ENCODE results near the gene FNDC3A.
A peak's percentile ranks its signal among the peaks of the same experiment; 100 is the strongest.

The FNDC3A gene

DNA sequence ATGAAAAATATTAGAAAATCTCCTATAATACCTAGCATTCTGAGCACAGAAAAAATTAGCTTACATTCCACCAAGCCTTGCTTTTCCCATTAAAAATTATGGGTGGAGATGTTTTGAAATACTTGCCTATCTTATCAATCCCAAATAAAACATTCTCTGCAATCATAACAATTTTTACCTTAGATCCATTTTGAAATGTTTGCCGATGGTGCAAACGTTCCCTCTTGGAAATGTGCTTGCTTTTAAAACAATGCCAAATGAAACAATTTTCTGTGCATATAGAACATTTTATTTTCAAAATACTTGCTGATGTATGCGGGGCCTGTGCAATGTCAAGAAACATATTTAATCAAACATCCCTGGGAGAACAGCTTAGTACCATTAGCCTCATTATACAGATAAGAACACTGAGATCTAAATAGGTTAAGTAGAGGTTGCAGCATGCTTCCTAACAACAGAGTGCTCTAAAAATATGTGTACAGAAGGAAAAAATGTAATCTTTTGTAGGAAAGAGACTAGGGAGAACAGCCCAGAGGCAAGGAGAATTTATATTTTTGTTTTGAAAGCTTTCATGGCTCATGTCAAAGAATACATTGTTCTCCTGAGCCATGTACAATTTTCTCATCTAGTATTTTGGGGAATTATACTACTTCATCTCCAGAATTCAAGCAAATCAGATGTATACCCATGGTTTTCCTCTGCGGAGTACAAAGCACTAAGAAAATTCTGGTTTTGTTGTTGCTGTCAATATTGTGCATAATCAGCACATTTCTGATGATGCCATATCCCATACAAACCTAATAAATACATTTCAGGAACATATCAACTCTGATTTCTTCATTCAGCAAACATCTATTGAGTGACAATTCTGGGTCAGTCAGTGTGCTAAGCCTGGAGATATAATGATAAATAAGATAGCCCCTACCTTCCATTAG, 25.9 kb upstream of the FNDC3A start:
- Histone ChIP-seq H3K27me3 (ENCODE audit: control insufficient read depth, insufficient read depth, low read length) (no peaks in the 10 kb centered on the region), H3K4me3 (ENCODE audit: low read length) (no peak overlapping the region), H3K9ac (ENCODE audit: low read depth, low read length) (no peak overlapping the region), H3K4me1 (ENCODE audit: control insufficient read depth, insufficient read depth, low read length) (peaks cover 16% of the 10 kb centered on the region), H3K36me3 (ENCODE audit: insufficient read depth, low read length) (no peaks in the 10 kb centered on the region), H3K4me2 (ENCODE audit: low read length) (no peak overlapping the region), H3K9me3 (replicated peaks; ENCODE audit: low read length) (no peaks in the 10 kb centered on the region)

GRCh38 chr13:48950501-48950875, 25.2 kb upstream of the FNDC3A start:
- no peak overlapping the region for H3K4me2 ChIP-seq (ENCODE audit: low read length)
- H3K27me3 ChIP-seq (ENCODE audit: control insufficient read depth, insufficient read depth, low read length): no peaks in the 10 kb centered on the region
- no peaks in the 10 kb centered on the region for H3K9me3 ChIP-seq (replicated peaks; ENCODE audit: low read length)
- H3K4me3 ChIP-seq (ENCODE audit: low read length): no peak overlapping the region
- no peaks in the 10 kb centered on the region for H3K36me3 ChIP-seq (ENCODE audit: insufficient read depth, low read length)
- H3K9ac ChIP-seq (ENCODE audit: low read depth, low read length): no peak overlapping the region
- H3K4me1 ChIP-seq (ENCODE audit: control insufficient read depth, insufficient read depth, low read length): peaks cover 17% of the 10 kb centered on the region

DNA sequence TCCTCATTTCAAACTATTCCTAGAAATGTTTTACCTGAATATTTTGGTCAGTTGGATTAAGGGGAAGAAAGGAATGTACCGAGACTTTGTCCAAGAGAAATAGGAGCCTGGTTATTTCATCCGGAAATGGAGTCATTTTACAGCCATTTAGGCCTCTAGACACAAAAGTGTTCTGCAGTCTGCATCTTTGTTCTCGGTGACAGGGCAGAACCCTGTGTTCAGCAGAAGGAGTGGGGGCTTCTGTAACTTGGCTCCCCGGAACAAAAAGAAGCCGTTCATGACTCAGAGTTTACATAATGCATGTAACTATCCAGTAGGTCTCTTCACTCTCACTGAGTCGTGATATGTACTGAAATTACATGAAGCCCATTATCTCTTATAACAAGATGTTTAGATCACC, 21.6 kb upstream of the FNDC3A start:
- Histone ChIP-seq H3K9ac (ENCODE audit: low read depth, low read length) (peak overlapping the region; percentile 42), H3K4me3 (ENCODE audit: low read length) (no peak overlapping the region), H3K27me3 (ENCODE audit: control insufficient read depth, insufficient read depth, low read length) (no peaks in the 10 kb centered on the region), H3K36me3 (ENCODE audit: insufficient read depth, low read length) (no peaks in the 10 kb centered on the region), H3K4me2 (ENCODE audit: low read length) (peak overlapping the region; percentile 20), H3K9me3 (replicated peaks; ENCODE audit: low read length) (no peaks in the 10 kb centered on the region), H3K4me1 (ENCODE audit: control insufficient read depth, insufficient read depth, low read length) (peaks cover 17% of the 10 kb centered on the region)

DNA sequence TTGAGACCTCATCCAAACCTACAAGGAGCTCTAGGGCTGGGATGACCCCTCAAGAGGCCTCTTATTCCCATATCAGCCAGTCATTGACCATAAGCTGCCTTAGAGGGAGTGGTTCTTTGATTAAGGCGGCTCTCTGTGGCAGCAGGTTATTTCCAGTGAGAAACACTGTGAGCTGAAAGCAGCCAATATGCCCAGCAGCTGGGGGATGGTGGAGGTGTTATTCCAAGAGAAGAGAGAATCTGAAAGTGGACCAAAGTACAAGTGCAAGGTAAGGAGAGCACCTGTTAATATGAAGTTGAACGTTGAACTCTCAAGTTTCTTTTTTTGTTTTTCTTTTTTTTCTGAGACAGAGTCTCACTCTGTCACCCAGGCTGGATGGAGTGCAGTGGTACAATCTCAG, 20.2 kb upstream of the FNDC3A start:
- H3K27me3 ChIP-seq (ENCODE audit: control insufficient read depth, insufficient read depth, low read length): no peaks in the 10 kb centered on the region
- H3K9me3 ChIP-seq (replicated peaks; ENCODE audit: low read length): no peaks in the 10 kb centered on the region
- no peaks in the 10 kb centered on the region for H3K36me3 ChIP-seq (ENCODE audit: insufficient read depth, low read length)
- no peak overlapping the region for H3K4me3 ChIP-seq (ENCODE audit: low read length)
- peaks cover 17% of the 10 kb centered on the region for H3K4me1 ChIP-seq (ENCODE audit: control insufficient read depth, insufficient read depth, low read length)
- no peak overlapping the region for H3K9ac ChIP-seq (ENCODE audit: low read depth, low read length)
- H3K4me2 ChIP-seq (ENCODE audit: low read length): no peak overlapping the region

DNA sequence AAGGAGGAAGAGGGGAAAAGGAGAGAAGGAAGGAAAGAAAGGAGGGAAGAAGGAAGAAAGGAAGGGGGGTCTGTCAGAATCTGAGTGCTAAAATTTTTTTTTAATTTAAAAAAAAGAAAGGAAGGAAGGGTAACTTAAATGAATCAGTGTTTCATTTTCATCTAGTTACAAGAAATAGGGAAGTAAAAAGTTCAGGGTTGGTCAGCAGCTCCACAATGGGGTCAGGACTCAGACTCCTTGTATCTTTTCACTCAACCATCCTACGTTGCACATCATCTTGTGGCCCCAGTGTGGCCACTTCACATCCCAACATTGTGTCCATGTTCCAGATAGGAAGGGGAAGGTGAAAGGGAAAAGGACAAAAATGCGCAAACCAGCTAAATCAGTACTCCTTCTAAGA, 14.3 kb upstream of the FNDC3A start:
- H3K9me3 ChIP-seq (replicated peaks; ENCODE audit: low read length): no peaks in the 10 kb centered on the region

DNA sequence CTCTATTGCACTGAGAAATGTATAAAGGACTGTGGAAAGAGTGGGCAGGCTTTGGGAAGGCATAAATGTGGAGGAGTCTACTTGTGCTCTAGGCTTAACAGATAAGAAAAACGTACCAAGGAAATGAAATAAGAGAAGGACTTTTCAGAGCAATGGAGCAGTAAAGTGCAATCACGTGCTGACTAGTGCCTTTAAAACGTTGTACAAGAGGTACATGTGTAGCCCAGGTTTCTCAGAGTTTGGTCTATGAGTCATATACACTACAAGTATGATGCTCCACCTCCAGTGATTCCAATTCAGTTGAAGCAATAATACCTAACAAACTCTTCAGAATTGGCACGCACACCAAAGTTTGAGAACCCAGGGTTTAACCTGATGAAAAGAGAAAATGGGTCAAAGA, 13.4 kb upstream of the FNDC3A start:
- no peaks in the 10 kb centered on the region for H3K4me1 ChIP-seq (ENCODE audit: control insufficient read depth, insufficient read depth, low read length)
- H3K9me3 ChIP-seq (replicated peaks; ENCODE audit: low read length): no peaks in the 10 kb centered on the region
- H3K4me2 ChIP-seq (ENCODE audit: low read length): no peak overlapping the region
- no peak overlapping the region for H3K9ac ChIP-seq (ENCODE audit: low read depth, low read length)
- no peaks in the 10 kb centered on the region for H3K27me3 ChIP-seq (ENCODE audit: control insufficient read depth, insufficient read depth, low read length)
- no peak overlapping the region for H3K4me3 ChIP-seq (ENCODE audit: low read length)
- no peaks in the 10 kb centered on the region for H3K36me3 ChIP-seq (ENCODE audit: insufficient read depth, low read length)

More for the DNA sequence above, 14.3 kb upstream of the FNDC3A start:
- no peak overlapping the region for H3K4me3 ChIP-seq (ENCODE audit: low read length)
- no peaks in the 10 kb centered on the region for H3K27me3 ChIP-seq (ENCODE audit: control insufficient read depth, insufficient read depth, low read length)
- H3K4me2 ChIP-seq (ENCODE audit: low read length): no peak overlapping the region
- no peaks in the 10 kb centered on the region for H3K36me3 ChIP-seq (ENCODE audit: insufficient read depth, low read length)
- H3K9ac ChIP-seq (ENCODE audit: low read depth, low read length): no peak overlapping the region
- H3K4me1 ChIP-seq (ENCODE audit: control insufficient read depth, insufficient read depth, low read length): no peaks in the 10 kb centered on the region

GRCh38 chr13:48965736-48966135, 10.0 kb upstream of the FNDC3A start:
- Histone ChIP-seq H3K9ac (ENCODE audit: low read depth, low read length) (no peak overlapping the region), H3K9me3 (replicated peaks; ENCODE audit: low read length) (no peaks in the 10 kb centered on the region), H3K4me1 (ENCODE audit: control insufficient read depth, insufficient read depth, low read length) (no peaks in the 10 kb centered on the region), H3K27me3 (ENCODE audit: control insufficient read depth, insufficient read depth, low read length) (no peaks in the 10 kb centered on the region), H3K4me3 (ENCODE audit: low read length) (no peak overlapping the region), H3K4me2 (ENCODE audit: low read length) (no peak overlapping the region), H3K36me3 (ENCODE audit: insufficient read depth, low read length) (no peaks in the 10 kb centered on the region)

- no peaks in the 10 kb centered on the region for H3K36me3 ChIP-seq (ENCODE audit: insufficient read depth, low read length)
- H3K9ac ChIP-seq (ENCODE audit: low read depth, low read length): no peak overlapping the region
- H3K4me1 ChIP-seq (ENCODE audit: control insufficient read depth, insufficient read depth, low read length): peaks cover 1% of the 10 kb centered on the region
- no peak overlapping the region for H3K4me3 ChIP-seq (ENCODE audit: low read length)
- H3K27me3 ChIP-seq (ENCODE audit: control insufficient read depth, insufficient read depth, low read length): no peaks in the 10 kb centered on the region
- no peak overlapping the region for H3K4me2 ChIP-seq (ENCODE audit: low read length)
- H3K9me3 ChIP-seq (replicated peaks; ENCODE audit: low read length): peaks cover 17% of the 10 kb centered on the region
Measured at GRCh38 chr13:48969685-48970084, 6.0 kb upstream of the FNDC3A start.

DNA sequence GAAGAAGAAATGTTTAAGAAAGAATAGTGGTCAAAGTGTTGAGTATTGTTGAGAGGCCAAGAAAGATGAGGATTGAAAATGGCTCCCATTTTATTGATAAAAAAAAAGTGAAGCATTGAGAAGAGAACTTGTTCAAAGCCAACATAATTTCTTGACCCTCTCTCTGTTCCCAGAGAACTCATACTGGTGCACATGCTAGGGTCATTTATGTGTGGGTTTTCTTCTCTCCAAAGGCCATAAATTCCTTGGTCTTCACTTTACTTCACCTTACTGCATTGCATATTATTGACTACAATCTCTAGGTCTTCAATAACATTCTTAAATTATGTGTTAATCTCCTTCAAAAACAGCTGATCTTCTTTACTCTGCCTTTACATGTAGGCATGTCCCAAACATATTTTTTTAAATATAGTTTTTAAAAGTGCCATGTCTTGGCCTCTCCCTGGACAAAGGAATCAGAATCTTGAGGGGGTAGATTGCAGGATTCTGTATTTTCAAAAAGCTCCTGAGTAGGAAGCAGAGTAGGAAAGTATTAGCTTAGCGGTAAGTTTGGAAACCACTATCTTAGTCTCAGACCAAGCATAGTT, 1.8 kb upstream of the FNDC3A start:
- Histone ChIP-seq H3K4me1 (ENCODE audit: control insufficient read depth, insufficient read depth, low read length) (peaks cover 16% of the 10 kb centered on the region), H3K4me2 (ENCODE audit: low read length) (no peak overlapping the region), H3K9me3 (replicated peaks; ENCODE audit: low read length) (peaks cover 17% of the 10 kb centered on the region), H3K27me3 (ENCODE audit: control insufficient read depth, insufficient read depth, low read length) (no peaks in the 10 kb centered on the region), H3K36me3 (ENCODE audit: insufficient read depth, low read length) (no peaks in the 10 kb centered on the region), H3K4me3 (ENCODE audit: low read length) (no peak overlapping the region), H3K9ac (ENCODE audit: low read depth, low read length) (no peak overlapping the region)

DNA sequence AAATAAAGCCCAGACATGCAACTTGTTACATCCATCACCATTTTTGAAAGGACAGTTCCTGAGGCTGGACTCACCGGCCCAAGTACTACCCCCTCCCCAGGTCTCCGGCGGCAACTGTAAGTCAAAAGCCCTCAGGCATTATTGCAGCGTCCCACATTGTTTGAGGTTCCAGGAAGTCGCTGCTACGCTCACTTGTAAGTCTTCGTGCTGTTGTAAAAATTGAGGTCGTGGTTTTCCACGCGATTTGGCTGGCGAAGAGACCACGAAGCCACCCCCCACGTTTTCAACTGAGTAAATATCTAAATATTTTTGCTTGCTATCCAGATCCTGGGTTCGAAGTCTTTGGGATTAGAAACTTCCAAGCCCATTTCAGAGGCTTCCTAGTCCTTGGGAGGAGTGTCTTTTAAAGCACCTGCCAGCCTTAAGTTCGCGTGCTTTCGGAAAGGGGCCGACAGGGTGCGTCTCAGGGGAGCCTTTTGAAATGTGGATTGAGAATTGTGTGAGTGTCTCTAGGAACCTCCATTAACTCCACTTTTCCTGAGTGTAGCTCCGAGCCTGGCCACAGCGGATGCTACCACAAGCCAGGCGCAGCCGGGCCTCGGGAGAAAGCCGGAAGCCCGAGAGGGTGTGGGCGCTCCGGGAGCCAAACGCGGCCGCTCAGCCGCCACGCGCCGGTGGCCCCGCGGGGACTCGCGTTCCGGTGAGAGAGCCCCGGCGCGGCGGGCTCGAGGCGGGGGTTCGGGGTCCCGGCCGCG, 434 bp upstream of the FNDC3A start:
- Histone ChIP-seq H3K4me1 (ENCODE audit: control insufficient read depth, insufficient read depth, low read length) (peaks cover 27% of the 10 kb centered on the region), H3K27me3 (ENCODE audit: control insufficient read depth, insufficient read depth, low read length) (no peaks in the 10 kb centered on the region), H3K36me3 (ENCODE audit: insufficient read depth, low read length) (no peaks in the 10 kb centered on the region), H3K9me3 (replicated peaks; ENCODE audit: low read length) (peaks cover 17% of the 10 kb centered on the region), H3K9ac (ENCODE audit: low read depth, low read length) (peak overlapping the region; percentile 97), H3K4me2 (ENCODE audit: low read length) (peak overlapping the region; percentile 80), H3K4me3 (ENCODE audit: low read length) (peak overlapping the region; percentile 80)

GRCh38 chr13:48976576-48977285, 1.0 kb downstream of the FNDC3A start:
- H3K9me3 ChIP-seq (replicated peaks; ENCODE audit: low read length): peaks cover 14% of the 10 kb centered on the region
- H3K27me3 ChIP-seq (ENCODE audit: control insufficient read depth, insufficient read depth, low read length): no peaks in the 10 kb centered on the region
- H3K36me3 ChIP-seq (ENCODE audit: insufficient read depth, low read length): no peaks in the 10 kb centered on the region
- peaks cover 27% of the 10 kb centered on the region for H3K4me1 ChIP-seq (ENCODE audit: control insufficient read depth, insufficient read depth, low read length)
- H3K4me3 ChIP-seq (ENCODE audit: low read length): peak overlapping the region; percentile 80
- H3K9ac ChIP-seq (ENCODE audit: low read depth, low read length): peak overlapping the region; percentile 97
- H3K4me2 ChIP-seq (ENCODE audit: low read length): peak overlapping the region; percentile 77

Data from skeletal muscle satellite cell (primary cell).